ENCODE data around the gene HAVCR2.

GRCh38 chr5:157155297-157155696 lies 46.5 kb upstream of the HAVCR2 start:
- TF ChIP-seq EZH2 (IDR thresholded peaks at IDR 0.05) (no peak), CTCF (IDR thresholded peaks at IDR 0.05) (no peak), EZH2phosphoT487 (IDR thresholded peaks at IDR 0.05) (no peak)

Data from neural progenitor cell (in vitro differentiated cells).